Heart left ventricle (tissue), 16 donors: ENCODE results near the gene LYG1. TPM values are rescaled to one million over a fixed set of nuclear protein-coding genes. Genes with fewer than 3 reads are reported as not detected.
"Not testable (repeated sequence)": the region's sequence is repeated elsewhere in the genome, so short reads cannot be mapped to it uniquely, and the experiment has no call there.

Experiments
- ATAC-seq, 4 donors: fragments of 200-7000 bp; cut with Tn5 transposase; one replicate each; pipeline ENCODE4 v1.9.1; 2020 to 2022; ENCODE audit warnings: moderate library complexity in 4 of 4, mild to moderate bottlenecking in 3 of 4, moderate number of reproducible peaks in 1 of 4
- DNase-seq, 5 donors: peaks; one replicate each; pipeline ENCODE4 v3.0.0-alpha.2; 2020
- H3K27ac ChIP-seq, 12 donors: fragments of 200-600 bp; sonication (generic) in 4 of 12; one replicate each; pipeline versions ENCODE4 v1.5.0 to v1.8.0; 2016 to 2022; ENCODE audit warnings: mild to moderate bottlenecking in 2 of 12
- H3K27me3 ChIP-seq, 9 donors: fragments of 200-600 bp; sonication (generic) in 2 of 9; one replicate each; pipeline versions ENCODE4 v1.5.1 to v1.8.0; 2016 to 2022; ENCODE audit warnings: mild to moderate bottlenecking in 3 of 9
- H3K36me3 ChIP-seq, 9 donors: fragments of 200-600 bp; sonication (generic) in 2 of 9; one replicate each; pipeline versions ENCODE4 v1.5.0 to v1.8.0; 2018 to 2022; ENCODE audit warnings: mild to moderate bottlenecking in 2 of 9
- H3K4me1 ChIP-seq, 12 donors: fragments of 200-600 bp; sonication (generic) in 4 of 12; one replicate each; pipeline versions ENCODE4 v1.5.0 to v1.8.0; 2016 to 2022; ENCODE audit warnings: mild to moderate bottlenecking in 3 of 12
- H3K4me3 ChIP-seq, 12 donors: fragments of 200-600 bp; sonication (generic) in 4 of 12; one replicate each; pipeline versions ENCODE4 v1.5.0 to v1.8.0; 2017 to 2022; ENCODE audit warnings: mild to moderate bottlenecking in 9 of 12, moderate library complexity in 4 of 12
- H3K9me3 ChIP-seq, 12 donors: fragments of 200-600 bp; sonication (generic) in 4 of 12; one replicate each; pipeline versions ENCODE4 v1.5.0 to v1.8.0; 2016 to 2022; ENCODE audit warnings: mild to moderate bottlenecking in 1 of 12
- POLR2A ChIP-seq, 2 donors: fragments of 450-650 bp; IDR thresholded peaks; one replicate each; pipeline ENCODE4 v1.6.1; 2017; ENCODE audit warnings: antibody characterized with exemption in 2 of 2, mild to moderate bottlenecking in 2 of 2, moderate library complexity in 2 of 2
- WGBS, 4 donors: extraction: QIAGEN DNeasy Blood & Tissue Kit in 2 of 4; methylation state at CpG; one replicate each; pipeline versions ENCODE4 v1.1.5 to v1.1.7; 2013 to 2018; 5-methylcytosine and 5-hydroxymethylcytosine counted together
- intact Hi-C, 10 donors: fragments of 100-400 bp; cut with DNase I; formaldehyde crosslinking; loops; one replicate each; pipeline versions ENCODE4 v1.11.1 to v1.14.2; 2022
- polyA plus RNA-seq, 2 donors: library from polyadenylated mRNA; stranded (reverse); fragments of 200-250 nt; gene quantifications; one replicate each; pipeline ENCODE4 v1.2.3, GENCODE V29; 2013
- total RNA-seq, 9 donors: library from RNA; depleted of rRNA in 2 of 9; stranded (reverse); fragments of >200 nt in 2 of 9; fragmentation: NEBNext Ultra II Directional in 3 of 9; extraction: Animal tissue kit (Norgen Biotek cat#: 25700) in 3 of 9; gene quantifications; one replicate each; pipeline versions ENCODE4 v1.1.0 to v1.2.4, GENCODE V29; 2016 to 2023
- TF ChIP-seq, protein P1 (sequence below), 12 donors: fragments of 200-600 bp; sonication (generic) in 4 of 12; IDR thresholded peaks; one replicate each; pipeline versions ENCODE4 v1.5.0 to v1.8.0; 2018 to 2022; ENCODE audit warnings: antibody characterized with exemption in 12 of 12, mild to moderate bottlenecking in 5 of 12
- donor health status: ischemic (EF 13 %, LVEDD 7.1; RV severe dilation, severe dysfunction).
- donor health status: healthy with polysubstance abuse.
- donor health status: DM: no; HTN: yes; CAD: no.
- donor health status: DM: no; HTN: no; CAD: no.
- donor health status: ischemic (EF 25% LVEDD 6.9; RV normal size, moderate dysfunction).
- donor health status: ischemic (EF 25% LVEDD 5.7; RV mildly dilated, moderate dysfunction).
- donor health status: healthy.
- donor health status: DM: yes; HTN: yes; CAD: no.
- donor health status: ischemic (EF 35%, LVEDD 5.7; RV mildly dilated, moderate dysfunction).
- donor health status: nonischemic (EF 11% LVEDD 7.7; RV severe dilation, severe dysfunction).
- donor health status: DM: yes; HTN: yes; CAD: no.
- donor health status: PGD.
- donor health status: ischemic (EF 29% LVEDD 5.4; RV normal size, mild dysfunction).
- donor health status: nonischemic (EF 23%, LVEDD 6.1; RV moderate dilation, normal function).

Gene LYG1
- total and polyA plus RNA-seq, 11 donors = 0.29 to 1.2 (median 0.57) TPM; not detected in 3

DNA sequence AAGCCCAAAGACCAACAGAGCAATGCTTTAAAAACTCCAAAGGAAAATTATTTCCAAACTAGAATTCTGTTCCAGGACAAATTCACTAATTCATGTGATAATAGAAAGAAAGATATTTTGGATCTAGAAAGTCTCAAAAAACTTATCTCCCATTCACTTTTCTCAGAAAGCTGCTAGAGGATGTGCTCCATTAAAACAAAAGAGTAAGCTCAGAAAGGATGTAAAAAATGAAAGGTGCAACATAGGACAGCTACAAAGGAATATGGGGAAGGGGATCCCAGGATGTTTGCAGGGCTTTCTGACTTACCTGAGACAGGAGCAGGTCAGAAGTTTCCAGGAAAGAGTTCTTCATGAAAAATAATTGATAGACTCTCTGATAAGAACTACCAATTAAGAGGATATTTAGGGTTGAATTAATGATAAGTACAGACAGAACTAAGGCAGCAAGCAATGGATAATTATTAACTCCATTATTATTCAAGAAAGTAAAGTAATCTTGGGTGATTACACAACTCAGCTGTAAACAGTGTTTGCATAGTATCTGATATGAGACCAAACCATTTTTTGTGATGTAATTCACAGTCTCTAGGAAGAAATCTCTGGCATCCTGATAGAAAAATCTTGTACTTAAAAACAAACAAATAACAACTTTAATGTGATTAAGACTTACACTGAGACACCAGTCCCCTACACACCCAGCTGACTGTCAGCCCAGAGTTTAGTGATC is 20.9 kb downstream of the LYG1 start:
- Histone ChIP-seq H3K27me3 (no peaks in the 10 kb centered on the region), H3K9me3 (peaks cover 0 to 12% (median 2%) of the 10 kb centered on the region in 12 donors), H3K36me3 (peaks cover 0 to 25% (median 10%) of the 10 kb centered on the region in 9 donors), H3K4me3 (no peak overlapping the region), H3K4me1 (no peaks in the 10 kb centered on the region), H3K27ac (no peak overlapping the region)
- ATAC-seq (no peak), DNase-seq (no peak)
- TF ChIP-seq, protein P1, sequence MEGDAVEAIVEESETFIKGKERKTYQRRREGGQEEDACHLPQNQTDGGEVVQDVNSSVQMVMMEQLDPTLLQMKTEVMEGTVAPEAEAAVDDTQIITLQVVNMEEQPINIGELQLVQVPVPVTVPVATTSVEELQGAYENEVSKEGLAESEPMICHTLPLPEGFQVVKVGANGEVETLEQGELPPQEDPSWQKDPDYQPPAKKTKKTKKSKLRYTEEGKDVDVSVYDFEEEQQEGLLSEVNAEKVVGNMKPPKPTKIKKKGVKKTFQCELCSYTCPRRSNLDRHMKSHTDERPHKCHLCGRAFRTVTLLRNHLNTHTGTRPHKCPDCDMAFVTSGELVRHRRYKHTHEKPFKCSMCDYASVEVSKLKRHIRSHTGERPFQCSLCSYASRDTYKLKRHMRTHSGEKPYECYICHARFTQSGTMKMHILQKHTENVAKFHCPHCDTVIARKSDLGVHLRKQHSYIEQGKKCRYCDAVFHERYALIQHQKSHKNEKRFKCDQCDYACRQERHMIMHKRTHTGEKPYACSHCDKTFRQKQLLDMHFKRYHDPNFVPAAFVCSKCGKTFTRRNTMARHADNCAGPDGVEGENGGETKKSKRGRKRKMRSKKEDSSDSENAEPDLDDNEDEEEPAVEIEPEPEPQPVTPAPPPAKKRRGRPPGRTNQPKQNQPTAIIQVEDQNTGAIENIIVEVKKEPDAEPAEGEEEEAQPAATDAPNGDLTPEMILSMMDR (IDR thresholded peaks at IDR 0.05) = no peak
- TF ChIP-seq POLR2A (IDR thresholded peaks at IDR 0.05) = no peak
- intact Hi-C loops = no loop called here

DNA sequence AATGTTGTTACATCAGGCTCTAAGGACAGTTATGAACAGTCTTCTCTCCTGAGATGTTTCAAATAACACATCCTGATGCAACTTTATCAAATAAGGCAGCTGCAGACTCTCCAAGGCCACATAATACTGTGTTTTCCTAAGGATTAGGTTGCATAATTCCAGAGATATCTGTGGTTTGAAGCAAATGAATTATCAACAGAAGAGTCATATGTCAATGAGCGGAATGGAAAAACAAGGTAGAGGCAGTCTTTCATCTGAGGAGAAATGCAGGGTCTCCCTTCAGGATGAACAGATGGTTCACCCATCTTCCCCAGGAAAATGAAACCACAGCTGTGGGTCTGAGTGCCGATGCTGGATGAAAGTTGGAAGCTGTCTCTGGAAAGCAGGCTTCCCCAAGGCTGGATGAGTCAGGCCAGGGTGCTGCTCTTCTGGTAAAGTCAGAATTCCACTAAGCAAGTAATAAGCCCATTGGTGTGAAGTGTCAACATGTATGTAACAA is 22.2 kb downstream of the LYG1 start:
- Histone ChIP-seq H3K4me3 (peak overlapping the region in 2 of 12 donors; percentile 5 to 26), H3K9me3 (peaks cover 0 to 12% (median 2%) of the 10 kb centered on the region in 12 donors), H3K36me3 (peaks cover 0 to 13% (median 3%) of the 10 kb centered on the region in 9 donors), H3K27ac (peak overlapping the region in 1 of 12 donors; percentile 43), H3K4me1 (no peaks in the 10 kb centered on the region), H3K27me3 (no peaks in the 10 kb centered on the region)
- DNase-seq (no peak), ATAC-seq (peak in 3 of 4 donors; percentile 36 to 42 (median 41))
- TF ChIP-seq, protein P1 (IDR thresholded peaks at IDR 0.05) = no peak
- no peak for TF ChIP-seq POLR2A (IDR thresholded peaks at IDR 0.05)
- intact Hi-C loops = no loop called here
- 84 to 95% (median 93%) methylated on average over 2 of the region's 2 CpGs for WGBS, 4 donors

DNA sequence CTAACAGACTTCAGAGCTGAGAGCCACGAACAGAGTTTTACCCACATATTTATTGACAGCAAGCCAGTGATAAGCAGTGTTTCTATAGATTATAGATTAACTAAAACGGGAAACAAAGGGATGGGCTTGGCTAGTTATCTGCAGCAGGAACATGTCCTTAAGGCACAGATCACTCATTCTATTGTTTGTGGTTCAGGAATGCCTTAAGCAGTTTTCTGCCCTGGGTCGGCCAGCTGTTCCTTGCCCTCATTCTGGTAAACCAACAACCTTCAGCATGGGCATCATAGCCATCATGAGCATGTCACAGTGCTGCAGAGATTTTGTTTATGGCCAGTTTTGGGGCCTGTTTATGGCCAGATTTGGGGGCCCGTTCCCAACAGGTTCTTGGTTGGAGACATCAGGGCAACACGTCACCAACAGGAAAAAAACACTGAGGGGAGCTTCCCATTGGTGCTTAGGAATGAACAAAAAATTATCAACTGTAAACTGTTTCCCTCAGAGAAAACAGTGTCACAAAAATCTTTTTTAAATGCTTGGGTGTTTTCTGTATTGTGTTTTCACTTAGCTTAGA is 22.7 kb downstream of the LYG1 start:
- H3K4me1 ChIP-seq, H3K27me3 ChIP-seq, intact Hi-C loops, ATAC-seq, H3K4me3 ChIP-seq, H3K27ac ChIP-seq, DNase-seq: not testable (repeated sequence)
- Histone ChIP-seq H3K9me3 (peaks cover 0 to 12% (median 2%) of the 10 kb centered on the region in 12 donors), H3K36me3 (peaks cover 0 to 12% (median 2%) of the 10 kb centered on the region in 9 donors)
- WGBS, 4 donors = 91 to 95% (median 93%) methylated on average over 5 of the region's 5 CpGs

DNA sequence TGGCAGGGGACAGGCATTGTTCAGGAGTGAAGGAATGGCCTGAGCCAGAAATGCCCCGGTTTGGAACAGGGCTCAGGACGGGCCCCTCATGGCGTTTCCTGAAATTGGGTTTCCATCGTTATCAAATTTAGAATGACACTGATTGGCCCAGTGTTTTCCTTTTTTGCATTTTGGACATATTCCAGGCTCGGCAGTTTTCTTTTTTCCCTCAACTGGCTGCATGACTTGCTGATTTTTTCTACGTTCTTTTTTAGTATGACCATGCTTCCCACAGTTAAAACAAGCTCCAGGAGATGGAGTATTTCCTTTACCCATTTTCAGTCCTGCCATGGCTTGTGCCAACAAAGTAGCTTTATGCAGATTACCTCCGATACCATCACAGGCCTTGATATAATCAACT is 25.1 kb downstream of the LYG1 start:
- WGBS, 4 donors = 64 to 70% (median 66%) methylated on average over 7 of the region's 7 CpGs
- TF ChIP-seq, protein P1 (IDR thresholded peaks at IDR 0.05) = no peak
- no peak for TF ChIP-seq POLR2A (IDR thresholded peaks at IDR 0.05)
- Histone ChIP-seq H3K27ac (no peak overlapping the region), H3K4me1 (no peaks in the 10 kb centered on the region), H3K4me3 (no peak overlapping the region), H3K36me3 (peaks cover 0 to 4% (median 0%) of the 10 kb centered on the region in 9 donors), H3K9me3 (peaks cover 0 to 21% (median 5%) of the 10 kb centered on the region in 12 donors), H3K27me3 (no peaks in the 10 kb centered on the region)
- ATAC-seq (no peak), DNase-seq (no peak)
- intact Hi-C loops = no loop called here
